Karpas-422 (cell line): ENCODE data around the gene NSG1. TPM values are rescaled to one million over a fixed set of nuclear protein-coding genes. Genes with fewer than 3 reads are reported as not detected.

Experiments used
- DNase-seq: peaks from one replicate; pipeline ENCODE4 v3.0.0-alpha.2; 2015
- H2AFZ ChIP-seq: fragments of 200-600 bp; sonication (generic); 2 replicates; pipeline ENCODE4 v1.6.1; 2014; ENCODE audit warnings: antibody characterized with exemption, low read length, mixed read lengths
- H3K27ac ChIP-seq: fragments of 200-600 bp; sonication (generic); 2 replicates; pipeline ENCODE4 v1.5.1; 2014; ENCODE audit warnings: mild to moderate bottlenecking, low read length, moderate library complexity
- H3K27me3 ChIP-seq: fragments of 200-600 bp; sonication (generic); 2 replicates; pipeline ENCODE4 v1.6.1; 2014; ENCODE audit warnings: low read length, mixed read lengths
- H3K36me3 ChIP-seq: fragments of 200-600 bp; sonication (generic); 2 replicates; pipeline ENCODE4 v1.6.1; 2014; ENCODE audit warnings: low read length, mixed read lengths; ENCODE audit not compliant: insufficient read depth
- H3K4me1 ChIP-seq: fragments of 200-600 bp; sonication (generic); 2 replicates; pipeline ENCODE4 v1.6.1; 2014; ENCODE audit warnings: mild to moderate bottlenecking, low read length, mixed read lengths
- H3K4me2 ChIP-seq: fragments of 200-600 bp; sonication (generic); 2 replicates; pipeline ENCODE4 v1.6.1; 2014; ENCODE audit warnings: low read length, low read depth, mild to moderate bottlenecking; ENCODE audit not compliant: poor library complexity, severe bottlenecking
- H3K4me3 ChIP-seq: fragments of 200-600 bp; sonication (generic); 2 replicates; pipeline ENCODE4 v1.5.1; 2014; ENCODE audit warnings: mild to moderate bottlenecking, antibody characterized with exemption, low read length, mixed read lengths
- H3K79me2 ChIP-seq: fragments of 200-600 bp; sonication (generic); 2 replicates; pipeline ENCODE4 v1.6.1; 2014; ENCODE audit warnings: mild to moderate bottlenecking, low read length, mixed read lengths
- H3K9ac ChIP-seq: fragments of 200-600 bp; sonication (generic); 2 replicates; pipeline ENCODE4 v1.6.0; 2014; ENCODE audit warnings: low read length
- H3K9me2 ChIP-seq: fragments of 200-600 bp; sonication (generic), shearing (Covaris generic); replicated peaks from 2 replicates; pipeline ENCODE4 v1.6.0; 2014; ENCODE audit warnings: mild to moderate bottlenecking, low read length, moderate library complexity; ENCODE audit not compliant: insufficient read depth
- H3K9me3 ChIP-seq: fragments of 300-700, 200-600 bp; sonication (generic); 2 replicates; pipeline ENCODE4 v1.6.1; 2014; ENCODE audit warnings: low read length, mixed read lengths
- H4K20me1 ChIP-seq: fragments of 200-600 bp; sonication (generic); 2 replicates; pipeline ENCODE4 v1.6.1; 2014; ENCODE audit warnings: mild to moderate bottlenecking, antibody characterized with exemption, low read length, low read depth; ENCODE audit not compliant: insufficient read depth
- total RNA-seq: library from RNA; depleted of rRNA; stranded (reverse); fragments of >200 nt; shearing (Covaris generic); gene quantifications from 2 replicates; pipeline ENCODE4 v1.2.3, GENCODE V29; 2014; ENCODE audit warnings: low replicate concordance

NSG1 gene
- total RNA-seq, 1 experiment from 2014 or later: 0.75 TPM

GRCh38 chr4:4396628-4397440, 9.9 kb downstream of the NSG1 start:
- Histone ChIP-seq H3K27me3 (no peaks in the 10 kb centered on the region), H2AFZ (peak overlapping the region; percentile 69; the same call in 1 of the 2 replicates), H3K9ac (peak overlapping the region; percentile 60), H3K4me3 (peak overlapping the region; percentile 53), H3K36me3 (no peaks in the 10 kb centered on the region), H3K4me2 (peak overlapping the region; percentile 64), H3K9me3 (no peaks in the 10 kb centered on the region), H3K79me2 (no peaks in the 10 kb centered on the region), H4K20me1 (no peaks in the 10 kb centered on the region), H3K27ac (no peak overlapping the region), H3K4me1 (peaks cover 16% of the 10 kb centered on the region), H3K9me2 (no peaks in the 10 kb centered on the region)
- DNase-seq: no peak

- no peaks in the 10 kb centered on the region for H3K79me2 ChIP-seq
- H3K36me3 ChIP-seq: no peaks in the 10 kb centered on the region
- H3K27ac ChIP-seq: no peak overlapping the region
- H4K20me1 ChIP-seq: no peaks in the 10 kb centered on the region
- no peaks in the 10 kb centered on the region for H3K9me3 ChIP-seq
- no peak for DNase-seq
- H2AFZ ChIP-seq: no peak overlapping the region
- no peak overlapping the region for H3K4me3 ChIP-seq
- H3K9ac ChIP-seq: no peak overlapping the region
- H3K4me1 ChIP-seq: peaks cover 16% of the 10 kb centered on the region
- H3K4me2 ChIP-seq: no peak overlapping the region
- no peaks in the 10 kb centered on the region for H3K9me2 ChIP-seq
- no peaks in the 10 kb centered on the region for H3K27me3 ChIP-seq
These were observed 10.5 kb downstream of the NSG1 start for GRCh38 chr4:4397441-4397819.

DNA sequence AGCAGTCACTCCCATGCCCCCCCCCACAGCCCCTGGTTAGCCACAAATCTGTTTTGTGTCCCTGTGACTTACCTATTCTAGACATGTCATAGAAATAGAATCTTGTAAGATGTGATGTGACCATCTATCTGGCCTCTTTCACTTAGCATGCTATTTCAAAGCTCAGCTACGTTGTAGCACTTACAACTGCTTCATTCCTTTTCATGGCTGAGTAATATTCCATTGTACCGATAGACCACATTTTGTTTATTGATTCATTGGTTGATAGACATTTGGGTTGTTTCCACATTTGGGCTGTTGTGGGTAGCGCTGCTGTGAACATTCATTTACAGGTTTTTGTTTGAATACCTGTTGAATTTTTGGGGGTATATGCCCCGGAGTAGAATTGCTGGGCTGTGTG, 11.5 kb downstream of the NSG1 start:
- DNase-seq: no peak
- H3K4me3 ChIP-seq: no peak overlapping the region
- no peak overlapping the region for H3K4me2 ChIP-seq
- no peaks in the 10 kb centered on the region for H3K79me2 ChIP-seq
- no peaks in the 10 kb centered on the region for H3K36me3 ChIP-seq
- no peak overlapping the region for H2AFZ ChIP-seq
- H3K4me1 ChIP-seq: peaks cover 16% of the 10 kb centered on the region
- no peaks in the 10 kb centered on the region for H3K27me3 ChIP-seq
- H3K9ac ChIP-seq: no peak overlapping the region
- H3K27ac ChIP-seq: no peak overlapping the region
- H4K20me1 ChIP-seq: no peaks in the 10 kb centered on the region
- H3K9me3 ChIP-seq: no peaks in the 10 kb centered on the region
- H3K9me2 ChIP-seq: no peaks in the 10 kb centered on the region

DNA sequence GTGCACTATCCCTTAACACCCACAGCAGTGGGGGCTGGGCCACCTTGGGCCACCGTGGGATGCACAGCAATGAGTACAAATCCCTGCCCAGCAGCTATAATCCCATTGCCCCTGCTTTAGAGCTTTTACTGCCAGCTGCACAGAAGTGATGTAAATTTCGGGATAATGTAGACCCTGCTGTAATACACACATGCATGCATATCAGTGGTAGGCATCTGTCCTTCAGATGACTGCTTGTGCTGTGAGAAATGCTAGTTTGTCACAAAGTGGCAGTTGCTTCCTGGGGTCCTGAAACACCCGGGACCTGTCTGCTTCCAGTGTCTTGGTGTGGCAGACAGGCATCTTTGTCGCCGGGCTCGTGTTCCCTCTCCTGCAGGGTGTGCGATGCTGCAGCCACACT, 14.1 kb downstream of the NSG1 start:
- no peaks in the 10 kb centered on the region for H4K20me1 ChIP-seq
- H3K4me3 ChIP-seq: no peak overlapping the region
- H3K27me3 ChIP-seq: no peaks in the 10 kb centered on the region
- DNase-seq: no peak
- no peak overlapping the region for H3K4me2 ChIP-seq
- no peak overlapping the region for H2AFZ ChIP-seq
- H3K36me3 ChIP-seq: no peaks in the 10 kb centered on the region
- H3K4me1 ChIP-seq: peaks cover 8% of the 10 kb centered on the region
- no peak overlapping the region for H3K27ac ChIP-seq
- H3K9ac ChIP-seq: no peak overlapping the region
- no peaks in the 10 kb centered on the region for H3K79me2 ChIP-seq
- H3K9me3 ChIP-seq: no peaks in the 10 kb centered on the region
- no peaks in the 10 kb centered on the region for H3K9me2 ChIP-seq

DNA sequence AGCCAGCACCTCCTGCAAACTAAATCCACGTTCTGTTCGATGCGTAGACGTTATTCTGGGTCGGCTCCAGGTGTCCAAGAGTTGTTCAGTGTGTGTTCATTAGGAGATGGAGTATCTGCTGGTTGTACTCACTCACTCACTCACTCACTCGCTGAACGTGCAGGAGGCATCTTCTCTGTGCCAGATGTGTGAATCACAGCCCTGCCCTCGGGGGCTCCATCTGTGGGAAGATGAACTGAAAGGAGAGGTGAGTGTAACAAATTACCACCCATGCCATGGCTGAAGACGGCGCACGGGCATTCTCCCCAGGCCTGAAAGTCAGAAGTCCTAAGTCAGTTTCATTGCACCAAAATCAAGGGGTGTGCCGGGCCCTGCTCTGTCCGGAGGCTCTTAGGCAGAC, 16.1 kb downstream of the NSG1 start:
- Histone ChIP-seq H3K4me2 (no peak overlapping the region), H4K20me1 (no peaks in the 10 kb centered on the region), H3K79me2 (no peaks in the 10 kb centered on the region), H2AFZ (no peak overlapping the region), H3K36me3 (no peaks in the 10 kb centered on the region), H3K4me3 (no peak overlapping the region), H3K9me2 (no peaks in the 10 kb centered on the region), H3K9me3 (no peaks in the 10 kb centered on the region), H3K27me3 (no peaks in the 10 kb centered on the region), H3K27ac (no peak overlapping the region), H3K9ac (no peak overlapping the region), H3K4me1 (peaks cover 18% of the 10 kb centered on the region)
- DNase-seq: no peak

DNA sequence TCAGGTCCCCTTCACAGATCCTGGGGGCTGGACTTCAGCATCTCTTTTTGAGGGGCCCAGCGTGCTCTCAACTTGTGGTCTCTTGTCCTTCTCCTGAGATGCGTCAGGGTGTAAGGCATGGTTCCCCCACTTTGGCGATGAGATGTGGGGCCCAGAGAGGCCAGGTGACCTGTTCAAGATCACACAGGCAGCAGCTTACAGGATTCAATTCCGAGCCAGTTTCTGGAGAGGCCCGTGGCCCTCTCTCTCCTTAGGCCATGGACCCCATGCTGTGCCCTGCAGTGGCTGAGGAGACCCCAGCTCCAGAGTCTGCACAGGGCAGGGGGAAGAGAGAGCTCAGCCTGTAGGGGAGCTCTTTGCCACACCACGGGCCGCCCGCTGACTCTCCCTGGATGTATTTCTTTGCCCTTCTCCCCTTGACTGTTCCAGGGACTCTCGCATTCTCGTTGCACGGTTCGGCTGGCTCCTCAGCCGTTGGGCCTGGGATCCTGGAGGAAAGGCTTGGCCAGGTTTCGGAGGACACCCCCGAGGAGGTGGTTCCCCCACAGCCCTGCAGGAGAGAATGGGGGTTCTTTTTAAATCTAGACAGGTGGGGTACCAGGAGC, 18.6 kb downstream of the NSG1 start:
- H3K79me2 ChIP-seq: no peaks in the 10 kb centered on the region
- no peak for DNase-seq
- no peaks in the 10 kb centered on the region for H4K20me1 ChIP-seq
- no peaks in the 10 kb centered on the region for H3K36me3 ChIP-seq
- no peaks in the 10 kb centered on the region for H3K9me2 ChIP-seq
- H3K4me3 ChIP-seq: no peak overlapping the region
- no peak overlapping the region for H2AFZ ChIP-seq
- H3K9ac ChIP-seq: no peak overlapping the region
- no peak overlapping the region for H3K4me2 ChIP-seq
- H3K27ac ChIP-seq: no peak overlapping the region
- H3K4me1 ChIP-seq: peaks cover 19% of the 10 kb centered on the region
- no peaks in the 10 kb centered on the region for H3K9me3 ChIP-seq
- H3K27me3 ChIP-seq: no peaks in the 10 kb centered on the region

DNA sequence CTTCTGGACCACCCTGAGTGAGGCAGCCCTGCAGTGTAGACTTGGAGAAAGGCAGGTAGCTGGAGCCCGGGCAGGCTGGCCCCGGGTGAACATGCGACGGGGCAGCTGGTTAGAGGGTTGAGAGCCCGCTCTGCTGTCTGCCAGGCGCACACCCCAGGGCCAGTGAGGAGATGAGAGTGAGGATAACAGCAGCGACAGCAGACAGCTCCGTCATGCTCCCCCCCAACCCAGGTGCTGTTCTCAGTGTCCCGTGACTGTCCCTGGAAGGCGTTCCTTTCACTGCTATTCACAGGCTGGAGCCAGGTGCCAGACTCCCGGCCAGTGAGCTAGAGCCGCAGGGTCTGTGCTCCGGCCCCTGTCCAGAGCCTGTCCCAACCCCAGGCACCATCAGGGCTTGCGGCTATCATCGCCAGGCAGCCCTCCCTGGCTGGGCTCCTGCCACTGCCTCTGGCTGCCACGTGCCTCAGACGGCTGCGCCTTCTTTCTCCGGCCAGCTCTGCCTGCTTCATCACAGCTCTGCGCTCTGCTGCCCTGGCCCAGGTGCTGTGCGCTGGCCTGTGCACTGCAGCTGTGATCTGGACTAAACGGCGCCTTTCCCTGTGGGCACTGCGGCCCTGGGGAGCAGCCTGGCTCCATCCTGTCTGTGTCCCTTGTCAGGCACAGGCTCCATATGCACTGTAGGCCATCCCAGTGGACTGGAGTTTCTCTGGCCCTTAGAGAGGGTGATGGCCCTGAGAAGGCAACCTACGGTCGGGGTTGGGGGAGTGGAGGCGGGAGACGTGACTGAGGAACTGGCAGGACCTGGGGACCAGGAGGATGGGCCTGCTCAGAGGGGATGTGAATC, 19.8 kb downstream of the NSG1 start:
- no peak overlapping the region for H3K4me2 ChIP-seq
- no peaks in the 10 kb centered on the region for H3K9me3 ChIP-seq
- H2AFZ ChIP-seq: no peak overlapping the region
- peaks cover 19% of the 10 kb centered on the region for H3K4me1 ChIP-seq
- DNase-seq: no peak
- no peaks in the 10 kb centered on the region for H3K36me3 ChIP-seq
- H4K20me1 ChIP-seq: no peaks in the 10 kb centered on the region
- no peaks in the 10 kb centered on the region for H3K27me3 ChIP-seq
- no peaks in the 10 kb centered on the region for H3K79me2 ChIP-seq
- H3K27ac ChIP-seq: no peak overlapping the region
- no peak overlapping the region for H3K9ac ChIP-seq
- H3K4me3 ChIP-seq: no peak overlapping the region
- no peaks in the 10 kb centered on the region for H3K9me2 ChIP-seq
